Adipocyte (in vitro differentiated cells): ENCODE results near the gene DENND4A.
"Not testable (repeated sequence)": the region's sequence is repeated elsewhere in the genome, so short reads cannot be mapped to it uniquely, and the experiment has no call there.

ENCODE experiments used
- DNase-seq: peaks from one replicate; pipeline ENCODE4 v3.0.0-alpha.2; 2015; ENCODE audit warnings: low read depth
- H3K27me3 ChIP-seq: replicated peaks from 2 replicates; pipeline ENCODE4 v1.7.0; 2013; ENCODE audit warnings: mild to moderate bottlenecking, low read length, moderate library complexity; ENCODE audit not compliant: control insufficient read depth, insufficient read depth
- H3K36me3 ChIP-seq: 2 replicates; pipeline ENCODE4 v1.7.0; 2013; ENCODE audit warnings: low read length, mild to moderate bottlenecking, moderate library complexity; ENCODE audit not compliant: control insufficient read depth, insufficient read depth, severe bottlenecking
- H3K4me1 ChIP-seq: 2 replicates; pipeline ENCODE4 v1.7.0; 2013; ENCODE audit warnings: mild to moderate bottlenecking, low read length, moderate library complexity; ENCODE audit not compliant: control insufficient read depth, insufficient read depth
- H3K4me3 ChIP-seq: 2 replicates; pipeline ENCODE4 v1.7.0; 2013; ENCODE audit warnings: mild to moderate bottlenecking, low read length, moderate library complexity
- H3K9ac ChIP-seq: 2 replicates; pipeline ENCODE4 v1.7.0; 2013; ENCODE audit warnings: mild to moderate bottlenecking, low read length, moderate library complexity
- H3K9me3 ChIP-seq: 2 replicates; pipeline ENCODE4 v1.7.0; 2013; ENCODE audit warnings: mild to moderate bottlenecking, low read length, moderate library complexity; ENCODE audit not compliant: control insufficient read depth

Gene DENND4A

GRCh38 chr15:65816008-65816407 is 23.9 kb upstream of the DENND4A start:
- not testable (repeated sequence) for H3K9me3 ChIP-seq, H3K4me3 ChIP-seq, DNase-seq, H3K9ac ChIP-seq, H3K36me3 ChIP-seq, H3K4me1 ChIP-seq, H3K27me3 ChIP-seq

- not testable (repeated sequence) for H3K4me1 ChIP-seq, H3K27me3 ChIP-seq, DNase-seq, H3K4me3 ChIP-seq, H3K9ac ChIP-seq, H3K36me3 ChIP-seq, H3K9me3 ChIP-seq
These were observed 22.2 kb upstream of the DENND4A start for GRCh38 chr15:65814271-65814670.

DNA sequence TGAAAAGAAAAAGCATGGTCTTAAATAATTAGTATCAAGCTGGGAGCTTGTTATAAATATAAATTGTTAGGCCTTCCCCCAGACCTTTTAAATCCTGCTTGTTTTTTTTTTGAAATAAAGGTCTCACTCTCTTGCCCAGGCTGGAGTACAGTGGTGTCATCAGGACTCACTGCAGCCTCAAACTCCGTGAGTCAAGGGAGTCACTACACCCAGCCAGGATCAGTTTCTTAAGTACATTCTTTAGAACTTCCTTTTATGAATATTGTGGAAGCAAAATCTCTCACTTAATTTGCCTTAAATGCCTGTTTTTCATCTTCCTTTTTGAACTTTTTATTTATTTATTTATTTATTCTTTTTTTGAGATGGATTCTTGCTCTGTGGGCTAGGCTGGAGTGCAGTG is 20.8 kb upstream of the DENND4A start:
- H3K27me3 ChIP-seq, result no peaks in the 10 kb centered on the region
- no peaks in the 10 kb centered on the region for H3K4me1 ChIP-seq
- H3K36me3 ChIP-seq, result no peaks in the 10 kb centered on the region
- no peak for DNase-seq
- peaks cover 9% of the 10 kb centered on the region for H3K9me3 ChIP-seq
- H3K4me3 ChIP-seq, result no peak overlapping the region
- H3K9ac ChIP-seq, result no peak overlapping the region

GRCh38 chr15:65812467-65812866 is 20.4 kb upstream of the DENND4A start:
- H3K27me3 ChIP-seq, result no peaks in the 10 kb centered on the region
- DNase-seq, result no peak
- H3K9ac ChIP-seq, result no peak overlapping the region
- H3K9me3 ChIP-seq, result peaks cover 9% of the 10 kb centered on the region
- H3K4me3 ChIP-seq, result no peak overlapping the region
- H3K4me1 ChIP-seq, result no peaks in the 10 kb centered on the region
- H3K36me3 ChIP-seq, result no peaks in the 10 kb centered on the region

DNA sequence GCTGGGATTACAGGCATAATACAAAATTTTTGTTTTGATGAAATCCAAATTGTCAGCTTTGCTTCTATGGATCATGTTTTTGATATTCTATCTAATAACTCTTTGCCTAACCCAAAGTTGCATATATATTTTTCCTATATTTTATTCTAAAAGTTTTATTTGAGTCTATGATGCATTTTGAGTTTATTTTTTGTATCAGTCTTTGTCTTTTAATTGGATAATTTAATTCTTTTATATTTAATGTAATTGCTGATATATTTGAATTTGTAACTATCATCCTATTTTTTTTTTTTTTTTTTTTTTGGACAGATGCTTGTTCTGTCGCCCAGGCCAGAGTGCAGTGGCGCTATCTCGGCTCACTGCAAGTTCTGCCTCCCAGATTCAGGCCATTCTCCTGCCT is 19.7 kb upstream of the DENND4A start:
- no peak overlapping the region for H3K9ac ChIP-seq
- no peaks in the 10 kb centered on the region for H3K36me3 ChIP-seq
- H3K4me3 ChIP-seq, result no peak overlapping the region
- H3K9me3 ChIP-seq, result peaks cover 9% of the 10 kb centered on the region
- no peaks in the 10 kb centered on the region for H3K27me3 ChIP-seq
- peaks cover under 1% of the 10 kb centered on the region for H3K4me1 ChIP-seq
- DNase-seq, result no peak

GRCh38 chr15:65811011-65811733 is 19.1 kb upstream of the DENND4A start:
- H3K4me1 ChIP-seq, H3K9me3 ChIP-seq, DNase-seq, H3K4me3 ChIP-seq, H3K36me3 ChIP-seq, H3K9ac ChIP-seq, H3K27me3 ChIP-seq: not testable (repeated sequence)

- no peaks in the 10 kb centered on the region for H3K36me3 ChIP-seq
- no peak overlapping the region for H3K9ac ChIP-seq
- H3K9me3 ChIP-seq, result no peaks in the 10 kb centered on the region
- peaks cover 30% of the 10 kb centered on the region for H3K4me1 ChIP-seq
- no peak for DNase-seq
- no peak overlapping the region for H3K4me3 ChIP-seq
- H3K27me3 ChIP-seq, result no peaks in the 10 kb centered on the region
These were observed 14.3 kb upstream of the DENND4A start for GRCh38 chr15:65806397-65806796.

GRCh38 chr15:65805019-65805745 is 13.1 kb upstream of the DENND4A start:
- Histone ChIP-seq H3K4me3 (peak overlapping the region; percentile 47), H3K4me1 (peaks cover 30% of the 10 kb centered on the region), H3K36me3 (no peaks in the 10 kb centered on the region), H3K27me3 (no peaks in the 10 kb centered on the region), H3K9me3 (no peaks in the 10 kb centered on the region), H3K9ac (peak overlapping the region; percentile 77)
- peak; percentile 54 for DNase-seq

DNA sequence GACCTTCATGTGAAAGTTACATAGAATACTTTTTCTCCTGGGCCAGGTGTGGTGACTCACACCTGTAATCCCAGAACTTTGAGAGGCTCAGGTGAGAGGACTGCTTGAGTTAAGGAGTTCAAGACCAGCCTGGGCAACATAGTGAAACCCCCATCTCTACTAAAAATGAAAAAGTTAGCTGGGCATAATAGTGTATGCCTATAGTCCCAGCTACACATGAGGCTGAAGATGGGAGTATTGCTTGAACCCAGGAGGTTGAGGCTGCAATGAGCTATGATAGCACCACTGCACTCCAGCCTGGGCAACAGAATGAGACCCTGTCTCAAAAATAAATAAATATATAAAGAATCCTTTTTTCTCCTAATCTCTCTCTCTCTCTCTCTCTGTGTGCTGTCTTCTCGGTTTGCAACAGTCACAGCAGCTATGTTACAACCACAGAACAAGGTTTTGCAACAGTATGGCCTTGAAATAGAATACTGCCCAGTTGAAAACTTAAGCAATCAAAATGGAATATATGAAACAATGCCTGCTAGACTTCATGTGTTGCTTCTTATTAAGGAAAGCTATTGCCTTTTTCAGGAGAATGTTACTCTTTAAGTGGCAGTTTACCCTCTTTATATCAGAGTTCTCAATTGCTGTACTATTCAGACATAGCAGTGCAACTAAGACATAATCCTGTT is 12.3 kb upstream of the DENND4A start:
- H3K9me3 ChIP-seq, result no peaks in the 10 kb centered on the region
- peak; percentile 93 for DNase-seq
- H3K4me1 ChIP-seq, result peaks cover 30% of the 10 kb centered on the region
- peak overlapping the region; percentile 77 for H3K9ac ChIP-seq
- no peaks in the 10 kb centered on the region for H3K36me3 ChIP-seq
- no peaks in the 10 kb centered on the region for H3K27me3 ChIP-seq
- H3K4me3 ChIP-seq, result peak overlapping the region; percentile 47

GRCh38 chr15:65801229-65801805 is 9.2 kb upstream of the DENND4A start:
- no peaks in the 10 kb centered on the region for H3K36me3 ChIP-seq
- H3K27me3 ChIP-seq, result no peaks in the 10 kb centered on the region
- no peak overlapping the region for H3K9ac ChIP-seq
- H3K4me3 ChIP-seq, result no peak overlapping the region
- H3K4me1 ChIP-seq, result peaks cover 30% of the 10 kb centered on the region
- no peaks in the 10 kb centered on the region for H3K9me3 ChIP-seq
- DNase-seq, result no peak

DNA sequence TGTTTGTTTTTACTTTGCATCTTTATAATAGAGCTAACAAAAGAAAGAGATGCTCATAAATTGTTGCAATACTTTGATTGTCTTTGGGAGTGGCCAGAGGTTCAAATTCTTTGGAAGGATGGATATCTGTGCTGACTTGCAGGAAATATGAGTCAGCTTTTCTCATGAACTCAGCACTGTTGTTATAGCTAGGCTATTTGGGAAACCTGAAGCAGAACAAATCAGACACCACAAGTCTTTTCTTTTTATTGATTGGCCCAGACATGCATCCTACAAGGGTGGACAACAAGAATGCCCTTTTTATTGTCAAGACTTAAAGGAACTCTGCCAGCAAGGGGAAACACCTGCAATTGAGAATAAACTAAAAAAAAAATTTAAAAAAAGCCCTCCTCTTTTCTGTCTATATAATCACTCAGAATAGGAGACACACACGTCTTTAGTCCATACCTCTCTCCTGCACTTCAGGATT is 4.6 kb upstream of the DENND4A start:
- Histone ChIP-seq H3K9me3 (no peaks in the 10 kb centered on the region), H3K36me3 (no peaks in the 10 kb centered on the region), H3K27me3 (no peaks in the 10 kb centered on the region), H3K4me3 (no peak overlapping the region), H3K4me1 (peaks cover 14% of the 10 kb centered on the region), H3K9ac (no peak overlapping the region)
- DNase-seq, result peak; percentile 76
